IMR-90 (cell line): ENCODE results near the gene PTGES3L. TPM values are rescaled to one million over a fixed set of nuclear protein-coding genes. Genes with fewer than 3 reads are reported as not detected.

ENCODE experiments used
- ATAC-seq: fragments of 200-7000 bp; cut with Tn5 transposase; 2 replicates; pipeline ENCODE4 v1.9.1; 2020; ENCODE audit warnings: low read depth, mild to moderate bottlenecking, moderate library complexity
- BruUV-seq: library from RNA; stranded (reverse); fragments of 400-500 nt; replicated peaks from 2 replicates; lab custom pipeline; 2021; lab: Mats Ljungman, UMichigan
- CTCF ChIA-PET: fragments of 300-600 bp; formaldehyde crosslinking; extraction: SDS; loops from one replicate; lab custom pipeline; 2021; ENCODE audit warnings: antibody characterized with exemption; lab: Yijun Ruan, JAX
- POLR2A ChIA-PET: fragments of 300-600 bp; sonication (Branson Sonifier 250); formaldehyde crosslinking; loops from one replicate; lab custom pipeline; 2022; ENCODE audit warnings: antibody characterized with exemption; ENCODE audit not compliant: unreplicated experiment; lab: Charles Lee
- DNase-seq: peaks from one replicate; pipeline ENCODE4 v3.0.0; 2013
- H2AFZ ChIP-seq: replicated peaks from 2 replicates; pipeline ENCODE3; 2013; ENCODE audit warnings: low read length, mild to moderate bottlenecking; ENCODE audit not compliant: poor library complexity
- H2AK5ac ChIP-seq: 2 replicates; pipeline ENCODE4 v1.6.1; 2013; ENCODE audit warnings: low read depth, low read length, inconsistent platforms
- H2AK9ac ChIP-seq: replicated peaks from 2 replicates; pipeline ENCODE3; 2013; ENCODE audit warnings: mild to moderate bottlenecking, low read depth, low read length, moderate library complexity; ENCODE audit not compliant: poor library complexity
- H2BK120ac ChIP-seq: 2 replicates; pipeline ENCODE4 v1.6.1; 2013; ENCODE audit warnings: low read depth, low read length, inconsistent platforms
- H2BK15ac ChIP-seq: 3 replicates; pipeline ENCODE4 v1.6.1; 2013; ENCODE audit warnings: low read depth, low read length, inconsistent platforms
- H2BK20ac ChIP-seq: 2 replicates; pipeline ENCODE4 v1.6.1; 2013; ENCODE audit warnings: low read depth, mild to moderate bottlenecking, inconsistent platforms, low read length, moderate library complexity
- H2BK5ac ChIP-seq: 2 replicates; pipeline ENCODE4 v1.6.1; 2013; ENCODE audit warnings: mild to moderate bottlenecking, low read depth, low read length, inconsistent platforms; ENCODE audit not compliant: poor library complexity, severe bottlenecking
- H3K14ac ChIP-seq: replicated peaks from 2 replicates; pipeline ENCODE4 v1.6.1; 2013; ENCODE audit warnings: low read depth, low read length, inconsistent platforms
- H3K18ac ChIP-seq: 2 replicates; pipeline ENCODE4 v1.6.1; 2013; ENCODE audit warnings: low read depth, low read length, control low read depth
- H3K23ac ChIP-seq: 2 replicates; pipeline ENCODE4 v1.6.1; 2013; ENCODE audit warnings: low read depth, low read length, inconsistent platforms
- H3K27ac ChIP-seq: 2 replicates; pipeline ENCODE4 v1.5.1; 2013; ENCODE audit warnings: mild to moderate bottlenecking, control low read depth, low read length; ENCODE audit not compliant: insufficient read depth
- H3K27me3 ChIP-seq: 2 replicates; pipeline ENCODE4 v1.6.1; 2013; ENCODE audit warnings: low read length; ENCODE audit not compliant: control insufficient read depth, insufficient read depth
- H3K36me3 ChIP-seq: 2 replicates; pipeline ENCODE4 v1.6.1; 2013; ENCODE audit warnings: low read length, mixed read lengths; ENCODE audit not compliant: control insufficient read depth, insufficient read depth
- H3K4ac ChIP-seq: 2 replicates; pipeline ENCODE4 v1.6.1; 2013; ENCODE audit warnings: low read depth, low read length, inconsistent platforms
- H3K4me1 ChIP-seq: 2 replicates; pipeline ENCODE4 v1.6.1; 2013; ENCODE audit warnings: low read length, mixed read lengths; ENCODE audit not compliant: control insufficient read depth, insufficient read depth
- H3K4me2 ChIP-seq: 2 replicates; pipeline ENCODE4 v1.6.1; 2013; ENCODE audit warnings: low read depth, mild to moderate bottlenecking, control low read depth, low read length, moderate library complexity
- H3K4me3 ChIP-seq: 2 replicates; pipeline ENCODE4 v1.5.1; 2013; ENCODE audit warnings: low read depth, mild to moderate bottlenecking, control low read depth, low read length, moderate library complexity; ENCODE audit not compliant: insufficient read depth
- H3K56ac ChIP-seq: 2 replicates; pipeline ENCODE4 v1.6.1; 2013; ENCODE audit warnings: low read length, inconsistent platforms; ENCODE audit not compliant: insufficient read depth; ENCODE audit errors: extremely low read depth
- H3K79me1 ChIP-seq, 2 experiments: 2 replicates each; pipeline ENCODE4 v1.6.1; 2013; ENCODE audit warnings: low read length in 2 of 2, inconsistent platforms in 1 of 2, low read depth in 1 of 2
- H3K9ac ChIP-seq: 2 replicates; pipeline ENCODE4 v1.6.1; 2013; ENCODE audit warnings: low read depth, low read length, control low read depth
- H3K9me1 ChIP-seq: 2 replicates; pipeline ENCODE4 v1.6.1; 2013; ENCODE audit warnings: low read length, inconsistent platforms; ENCODE audit not compliant: insufficient read depth
- H3K9me3 ChIP-seq: 2 replicates; pipeline ENCODE4 v1.6.1; 2013; ENCODE audit warnings: low read length; ENCODE audit not compliant: control insufficient read depth, insufficient read depth
- H4K20me1 ChIP-seq: 2 replicates; pipeline ENCODE4 v1.6.1; 2013; ENCODE audit warnings: low read length, inconsistent platforms; ENCODE audit not compliant: insufficient read depth
- H4K5ac ChIP-seq: 2 replicates; pipeline ENCODE4 v1.6.1; 2013; ENCODE audit warnings: mild to moderate bottlenecking, low read depth, low read length, control low read depth
- H4K8ac ChIP-seq, 2 experiments: 2 replicates each; pipeline ENCODE4 v1.6.1; 2013; ENCODE audit warnings: low read depth in 2 of 2, low read length in 2 of 2, control low read depth in 1 of 2, inconsistent platforms in 1 of 2
- H4K91ac ChIP-seq: 2 replicates; pipeline ENCODE4 v1.6.1; 2013; ENCODE audit warnings: low read depth, low read length, inconsistent platforms; ENCODE audit not compliant: insufficient read depth
- MAFK ChIP-seq: IDR thresholded peaks from 2 replicates; pipeline ENCODE4 v1.6.1; 2012; ENCODE audit warnings: low read depth, low read length, improper control_type of control experiment
- SMC3 ChIP-seq: fragments of 150-350 bp; IDR thresholded peaks from 2 replicates; pipeline ENCODE4 v1.6.1; 2016; ENCODE audit warnings: low read depth, mild to moderate bottlenecking, antibody characterized with exemption, low read length, moderate library complexity
- WGBS, 2 experiments: methylation state at CpG; one replicate each; pipeline versions ENCODE4 v1.1.5 to v1.1.7; 2013; ENCODE audit warnings: missing lambda C conversion rate in 2 of 2; ENCODE audit not compliant: insufficient read length in 1 of 2; ENCODE audit errors: extremely low coverage in 2 of 2; 5-methylcytosine and 5-hydroxymethylcytosine counted together
- dilution Hi-C: fragments of 300-500 bp; cut with HindIII; formaldehyde crosslinking; loops from one replicate; pipeline ENCODE4 v1.14.3; 2018; ENCODE audit warnings: low sequenced_read_pairs; ENCODE audit not compliant: unreplicated experiment
- in situ Hi-C: fragments of 300-500 bp; cut with MboI; formaldehyde crosslinking; loops from 3 replicates; pipeline ENCODE4 v1.14.3; 2019; ENCODE audit warnings: low sequenced_read_pairs, inconsistent platforms, mixed read lengths
- intact Hi-C: fragments of 100-400 bp; cut with micrococcal nuclease; formaldehyde crosslinking; loops from 2 replicates; pipeline ENCODE4 v1.10.0; 2022
- polyA plus RNA-seq, 3 experiments: library from polyadenylated mRNA; depleted of rRNA; stranded (reverse); fragments of >200 nt; gene quantifications; 2 replicates each; pipeline ENCODE4 v1.2.3, GENCODE V29; 2012; ENCODE audit warnings: low replicate concordance in 1 of 3
- total RNA-seq: library from RNA; depleted of rRNA; stranded (reverse); fragments of >200 nt; gene quantifications from 2 replicates; pipeline ENCODE4 v1.2.3, GENCODE V29; 2012

PTGES3L gene
- total and polyA plus RNA-seq, 2 of the 4 experiments (the other 2 are of a cell fraction) = 1.4 to 2.4 TPM

GRCh38 chr17:42929497-42929844 is 50.4 kb downstream of the PTGES3L start:
- Histone ChIP-seq H4K20me1 (no peaks in the 10 kb centered on the region), H3K4me1 (peaks cover 5% of the 10 kb centered on the region; the same call in 1 of the 2 replicates), H3K4ac (no peak overlapping the region), H2AK5ac (no peak overlapping the region), H4K91ac (no peak overlapping the region), H2BK5ac (no peak overlapping the region), H3K27ac (no peak overlapping the region), H2BK20ac (no peak overlapping the region), H3K18ac (no peak overlapping the region), H4K8ac (no peak overlapping the region), H3K27me3 (peaks cover 9% of the 10 kb centered on the region), H3K56ac (no peak overlapping the region), H3K4me3 (no peak overlapping the region), H3K9me3 (no peaks in the 10 kb centered on the region), H3K23ac (no peak overlapping the region), H3K14ac (no peak overlapping the region), H2AK9ac (no peak overlapping the region), H3K9me1 (peaks cover 7% of the 10 kb centered on the region; the same call in 1 of the 2 replicates), H2BK120ac (no peak overlapping the region), H3K36me3 (no peaks in the 10 kb centered on the region), H3K9ac (no peak overlapping the region), H4K5ac (no peak overlapping the region), H3K4me2 (no peak overlapping the region), H2AFZ (no peak overlapping the region), H3K79me1 (no peaks in the 10 kb centered on the region), H2BK15ac (no peak overlapping the region)
- TF ChIP-seq MAFK (no peak), SMC3 (no peak)
- no peak for ATAC-seq
- CTCF ChIA-PET = interaction anchor here (0.8 to 1.9 kb wide), 6 partner anchors 8 to 87 kb away, joined by 3 to 8 read pairs (median 6); no protein-coding TSS in a partner anchor
- dilution Hi-C loops = no loop called here
- POLR2A ChIA-PET = no interaction called here
- no TSS peak for BruUV-seq
- no peak for DNase-seq
- intact Hi-C loops = loop anchor here (1.0 kb wide), 1 partner anchor 86 kb away; no protein-coding TSS in a partner anchor
- in situ Hi-C loops = no loop called here
- no CpG with 5 or more reads among the region's 1 CpG for WGBS, 2 experiments
